NCI-H2227 (cell line): ENCODE measurements around the gene APBB2.
"Not testable (repeated sequence)": the region's sequence is repeated elsewhere in the genome, so short reads cannot be mapped to it uniquely, and the experiment has no call there.

Experiments used
- DNase-seq: peaks from one replicate; lab custom pipeline; 2025; ENCODE audit not compliant: unreplicated experiment; lab: John Stamatoyannopoulos, UW

Gene APBB2

DNA sequence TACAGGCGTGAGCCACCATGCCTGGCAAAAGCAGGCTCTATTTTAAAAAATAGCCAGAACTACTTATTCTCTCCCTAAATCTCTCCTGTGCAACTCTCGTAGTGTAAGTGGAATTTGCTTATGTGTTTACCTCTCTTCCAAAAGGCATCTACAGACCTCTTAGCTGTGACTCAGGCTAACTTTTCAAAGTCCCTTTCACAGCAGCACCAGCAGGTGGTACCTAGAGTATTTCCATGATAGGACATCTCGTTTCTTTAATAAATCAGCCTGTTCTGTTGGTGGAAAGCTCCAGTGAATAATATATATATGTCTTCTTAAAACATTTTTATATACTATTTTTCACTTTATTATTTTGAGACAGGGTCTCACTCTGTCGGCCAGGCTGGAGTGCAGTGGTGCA lies 375.6 kb downstream of the APBB2 start:
- DNase-seq, result no peak

DNA sequence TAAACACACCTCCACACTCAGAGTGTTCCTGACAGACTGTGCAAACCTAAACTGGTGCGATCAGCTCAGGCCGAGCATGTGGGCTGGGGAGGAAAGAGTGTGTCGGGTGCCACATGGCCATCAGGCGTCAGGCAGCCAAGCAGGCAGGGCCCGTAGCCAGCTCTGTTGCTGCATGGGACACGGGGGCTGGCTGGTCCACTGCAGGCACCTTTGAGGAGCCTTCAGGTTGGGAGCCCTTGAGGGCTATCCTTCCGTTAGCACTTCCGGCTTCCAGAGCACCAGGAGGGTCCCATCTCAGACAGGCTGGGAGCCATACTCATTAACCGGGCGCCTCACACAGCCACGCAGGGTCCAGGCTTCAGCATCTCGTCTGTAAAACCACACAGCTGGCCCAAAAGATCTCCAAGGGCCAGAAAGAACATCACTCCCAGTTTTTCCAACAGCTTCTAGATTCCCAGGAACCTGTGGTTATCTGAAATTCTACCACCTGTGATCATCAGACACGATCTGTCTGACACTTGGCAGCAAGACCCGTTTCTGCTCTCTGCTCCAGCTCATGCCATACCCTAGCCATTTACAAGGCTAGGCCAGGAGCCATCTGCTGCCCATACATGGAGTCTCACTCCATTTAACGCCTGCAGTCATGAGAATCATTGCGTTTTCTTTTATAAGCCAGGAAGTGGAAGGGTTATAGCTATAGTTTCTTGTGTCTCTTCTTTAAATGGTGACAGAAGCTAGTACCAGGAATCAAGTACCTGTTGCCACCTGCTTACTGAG lies 377.1 kb downstream of the APBB2 start:
- DNase-seq, result no peak

DNA sequence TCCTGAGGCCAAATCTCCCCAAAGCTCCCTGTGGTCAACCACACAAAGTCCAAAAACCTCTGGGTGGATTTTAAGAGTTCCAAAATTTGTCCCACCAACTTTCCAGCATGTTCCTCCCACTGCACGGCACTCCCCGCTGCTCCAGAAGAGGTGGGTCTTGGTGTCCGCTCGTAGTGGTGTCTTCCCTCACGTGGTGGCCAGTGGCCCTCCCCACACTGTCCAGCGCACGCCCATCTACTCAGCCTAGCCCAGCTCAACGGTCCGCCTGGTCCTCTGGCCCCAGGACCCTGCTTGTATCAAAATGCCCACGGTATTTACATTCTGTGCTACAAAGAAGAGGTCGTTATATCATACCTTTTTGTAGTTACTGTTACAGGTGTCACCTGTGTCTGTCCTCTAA lies 381.1 kb downstream of the APBB2 start:
- no peak for DNase-seq

DNA sequence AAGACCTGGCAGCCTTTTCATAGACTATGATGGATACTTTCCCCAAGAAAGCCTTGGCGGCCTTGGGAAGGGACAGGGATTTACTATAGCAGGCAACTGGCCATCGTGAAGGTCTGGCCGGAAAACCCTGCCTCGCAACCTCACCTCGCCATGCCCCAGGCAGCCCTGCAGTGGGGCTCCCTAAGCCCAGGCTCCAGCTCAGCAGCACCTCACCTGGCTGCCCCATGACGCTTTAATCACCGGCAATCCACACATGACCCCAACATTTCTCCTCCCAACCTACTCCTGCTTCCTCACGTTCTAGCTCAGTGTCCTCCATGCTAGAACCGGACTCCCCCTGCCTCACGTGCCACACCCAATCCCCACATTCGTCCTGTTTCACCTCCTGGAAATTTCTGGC lies 382.2 kb downstream of the APBB2 start:
- DNase-seq, result no peak

DNA sequence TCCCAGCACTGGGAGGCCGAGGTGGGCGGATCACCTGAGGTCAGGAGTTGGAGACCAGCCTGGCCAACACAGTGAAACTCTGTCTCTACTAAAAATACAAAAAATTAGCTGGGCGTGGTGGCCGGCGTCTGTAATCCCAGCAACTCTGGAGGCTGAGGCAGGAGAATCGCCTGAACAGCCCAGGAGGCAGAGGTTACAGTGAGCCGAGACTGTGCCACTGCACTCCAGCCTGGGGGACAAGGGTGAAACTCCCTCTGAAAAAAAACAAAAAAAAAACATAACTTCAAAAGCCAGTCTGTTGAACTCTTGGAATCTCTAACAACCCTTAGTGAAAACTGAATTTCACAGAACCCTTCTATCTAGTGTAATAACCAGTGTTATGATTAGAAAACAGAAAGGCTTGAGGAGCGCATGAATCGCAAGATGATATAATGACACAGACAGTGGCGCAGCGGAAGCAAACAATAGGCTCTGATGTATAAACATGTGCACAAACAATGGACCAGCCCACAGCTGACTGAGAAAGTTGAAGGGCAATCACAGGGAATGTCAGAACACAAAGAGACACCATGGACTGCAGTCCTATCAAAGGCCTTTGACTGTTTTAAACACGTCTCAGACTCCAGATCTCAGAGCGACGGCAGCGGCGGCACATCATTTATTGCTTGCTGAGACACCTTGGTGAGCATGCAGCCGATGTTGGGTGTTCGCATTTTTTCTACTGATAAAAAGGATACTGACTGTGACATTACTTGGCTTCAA lies 383.0 kb downstream of the APBB2 start:
- DNase-seq, result peak; percentile 34

DNA sequence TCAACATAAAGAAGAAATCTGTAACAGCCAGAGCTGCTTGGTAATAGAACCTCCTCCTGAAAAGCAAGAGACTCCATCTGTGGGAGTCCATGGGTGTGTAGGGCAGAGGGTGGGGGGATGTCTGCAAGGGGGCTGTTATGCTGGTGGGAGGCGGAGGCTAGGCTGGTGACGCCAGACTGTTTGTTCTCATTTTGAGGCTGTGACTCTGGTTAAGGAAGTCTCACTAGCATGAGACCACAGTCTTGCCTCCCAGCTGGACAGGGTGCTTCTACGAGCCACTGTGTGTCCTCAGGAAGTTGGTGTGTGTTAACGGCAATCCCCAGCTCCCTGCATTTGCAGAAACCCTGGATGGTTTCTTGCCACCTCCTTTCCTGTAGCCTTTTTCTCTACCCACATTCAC lies 384.8 kb downstream of the APBB2 start:
- no peak for DNase-seq

DNA sequence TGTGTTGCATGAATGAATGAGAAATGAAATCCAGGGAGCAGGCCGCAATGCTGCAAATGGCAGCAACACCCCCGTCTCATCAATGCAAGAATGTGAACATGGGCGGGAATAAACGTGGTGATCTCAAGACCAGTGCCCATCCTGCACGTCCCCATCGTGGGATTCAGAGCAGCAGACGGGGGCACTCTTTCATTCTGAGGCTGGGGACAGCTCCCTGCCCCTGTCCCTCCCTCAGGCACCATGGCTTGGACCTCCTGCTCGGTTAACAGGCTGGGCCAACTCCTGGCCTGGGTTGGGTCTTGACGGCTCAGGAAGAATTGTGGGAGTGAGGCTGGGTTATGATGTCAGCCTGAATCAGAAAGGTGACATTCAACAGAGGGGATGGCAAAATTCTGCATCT lies 385.7 kb downstream of the APBB2 start:
- DNase-seq, result no peak

DNA sequence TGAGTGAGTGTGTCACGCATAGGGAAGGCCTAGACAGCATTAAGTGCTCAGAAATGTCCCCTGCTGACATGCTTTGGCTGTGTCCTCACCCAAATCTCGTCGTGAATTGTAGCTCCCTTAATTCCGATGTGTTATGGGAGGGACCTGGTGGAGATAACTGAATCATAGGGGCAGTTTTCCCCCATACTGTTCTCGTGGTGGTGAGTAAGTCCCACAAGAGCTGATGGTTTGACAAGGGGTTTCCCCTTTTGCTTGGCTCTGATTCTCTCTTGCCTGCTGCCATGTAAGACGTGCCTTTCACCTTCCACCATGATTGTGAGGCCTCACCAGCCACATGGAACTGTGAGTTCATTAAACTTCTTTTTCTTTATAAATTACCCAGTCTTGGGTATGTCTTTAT lies 386.6 kb downstream of the APBB2 start:
- no peak for DNase-seq

DNA sequence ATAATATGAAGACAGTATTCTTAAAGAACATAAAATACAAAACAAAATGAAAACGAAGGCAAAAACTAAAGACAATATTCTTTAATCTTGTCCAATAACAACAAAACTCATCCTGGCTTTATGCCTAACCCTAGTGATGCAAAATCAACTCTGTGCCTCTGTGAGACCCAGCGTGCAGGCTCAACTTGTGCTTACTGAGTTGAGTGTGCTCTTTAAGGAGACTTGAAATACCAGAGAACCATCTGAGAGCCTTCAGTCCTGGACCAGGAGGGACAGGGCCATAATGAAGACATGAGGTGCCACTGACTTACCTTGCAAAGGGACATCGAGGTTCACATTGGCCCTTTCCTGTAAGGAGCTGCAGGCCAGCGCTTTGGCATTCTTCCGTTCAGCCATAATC lies 387.5 kb downstream of the APBB2 start:
- DNase-seq, result no peak

DNA sequence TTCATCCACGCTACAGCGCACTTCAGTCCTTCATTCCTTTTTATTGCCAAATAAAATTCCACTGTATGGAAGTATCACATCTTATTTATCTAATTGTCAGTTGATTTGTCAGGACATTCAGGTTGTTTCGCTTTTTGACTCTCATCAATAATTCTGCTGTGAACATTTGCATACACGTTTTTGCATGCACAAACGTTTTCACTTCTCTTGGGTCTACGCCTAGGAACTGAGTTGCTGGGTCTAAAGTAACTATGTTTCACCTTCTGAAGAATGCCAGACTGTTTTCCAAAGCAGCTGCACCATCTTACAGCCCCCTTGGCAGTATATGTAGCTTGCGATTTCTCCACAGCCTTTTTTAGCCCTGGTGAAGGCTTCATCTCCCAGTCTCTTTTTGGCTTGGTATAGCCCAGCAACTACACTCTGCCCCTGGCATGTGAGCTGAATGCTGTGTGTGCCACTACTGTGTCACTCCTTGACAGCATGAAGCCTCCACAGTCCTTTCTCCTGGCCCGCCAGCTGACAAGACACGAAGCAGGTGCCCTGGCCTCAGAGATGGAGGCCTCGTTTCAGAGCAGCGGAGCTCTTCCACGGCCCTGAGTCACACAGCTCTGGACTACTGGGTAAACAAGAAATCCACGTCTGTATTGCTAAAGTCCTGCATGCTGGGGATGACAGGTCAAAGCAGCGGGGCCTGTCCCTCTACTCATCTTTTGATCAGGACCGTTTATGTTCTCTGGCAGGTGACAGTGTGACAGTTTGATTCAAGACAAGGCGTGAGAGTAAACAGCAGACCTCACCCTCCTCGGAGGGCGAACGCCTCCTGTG lies 389.1 kb downstream of the APBB2 start:
- DNase-seq, result no peak

DNA sequence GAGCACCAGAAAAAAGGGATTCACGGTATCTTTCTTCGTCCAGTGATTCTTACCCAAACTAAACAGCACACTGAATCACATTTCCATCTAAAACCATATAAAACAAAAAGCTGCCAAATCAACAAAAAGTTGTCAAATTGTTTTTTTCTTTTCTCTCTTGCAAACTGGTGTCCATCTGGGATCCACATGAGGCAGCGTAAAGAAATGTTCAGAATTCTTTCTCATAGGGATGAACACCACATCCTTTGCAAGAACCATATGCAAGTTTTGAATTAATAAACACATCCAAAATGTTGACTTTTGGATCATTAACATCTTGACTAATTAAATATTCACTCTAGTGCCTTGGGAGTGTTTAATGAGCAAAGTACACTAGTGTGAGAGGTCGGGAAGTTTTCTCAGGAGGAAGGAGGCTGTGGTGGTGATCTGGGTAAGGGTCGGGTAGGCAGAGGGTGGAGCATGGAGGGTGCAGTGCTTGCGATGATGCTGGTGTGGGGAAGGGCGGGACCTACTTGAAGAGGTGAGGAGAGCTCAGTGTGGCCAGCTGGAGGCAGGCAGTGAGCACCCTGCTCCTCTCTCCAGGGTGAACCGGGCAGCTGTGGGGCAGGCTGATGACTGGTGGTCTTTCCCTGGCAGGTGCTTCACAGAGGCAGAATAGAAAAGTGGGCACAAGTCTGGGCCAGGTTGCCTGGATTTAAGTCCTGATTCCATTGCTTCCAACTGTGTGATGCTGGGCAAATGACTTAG lies 391.7 kb downstream of the APBB2 start:
- DNase-seq, result no peak

DNA sequence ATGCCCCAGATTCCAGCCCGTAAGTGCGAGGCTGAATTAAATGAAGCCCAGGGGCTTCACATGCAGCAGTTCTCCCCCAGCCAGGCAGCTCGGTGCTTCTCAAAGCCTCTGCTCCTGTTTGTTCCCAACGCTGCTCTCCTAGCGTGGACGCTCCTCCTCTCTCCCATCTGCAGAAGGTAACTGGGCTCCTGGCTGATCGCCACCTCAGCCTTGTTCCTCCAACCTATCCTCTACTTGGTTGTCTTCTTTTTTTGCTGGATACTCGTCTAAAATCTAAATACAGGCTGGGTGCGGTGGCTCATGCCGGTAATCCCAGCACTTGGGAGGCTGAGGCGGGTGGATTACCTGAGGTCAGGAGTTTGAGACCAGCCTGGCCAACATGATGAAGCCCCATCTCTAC lies 394.2 kb downstream of the APBB2 start:
- no peak for DNase-seq

DNA sequence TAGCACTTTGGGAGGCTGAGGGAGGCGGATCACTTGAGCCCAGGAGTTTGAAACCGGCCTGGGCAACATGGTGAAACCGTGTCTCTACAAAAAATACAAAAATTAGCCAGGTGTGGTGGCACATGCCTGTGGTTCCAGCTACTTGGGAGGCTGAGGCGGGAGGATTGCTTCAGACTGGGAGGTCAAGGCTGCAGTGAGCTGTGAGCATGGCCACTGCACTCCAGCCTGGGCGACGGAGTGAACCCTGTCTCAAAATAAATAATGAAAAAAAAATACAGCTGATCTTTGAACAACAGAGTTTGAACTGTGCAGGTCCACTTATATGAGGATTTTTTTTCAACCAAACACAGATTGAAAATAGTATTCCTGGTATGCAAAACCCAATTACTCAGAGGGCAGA lies 397.2 kb downstream of the APBB2 start:
- DNase-seq, result not testable (repeated sequence)

DNA sequence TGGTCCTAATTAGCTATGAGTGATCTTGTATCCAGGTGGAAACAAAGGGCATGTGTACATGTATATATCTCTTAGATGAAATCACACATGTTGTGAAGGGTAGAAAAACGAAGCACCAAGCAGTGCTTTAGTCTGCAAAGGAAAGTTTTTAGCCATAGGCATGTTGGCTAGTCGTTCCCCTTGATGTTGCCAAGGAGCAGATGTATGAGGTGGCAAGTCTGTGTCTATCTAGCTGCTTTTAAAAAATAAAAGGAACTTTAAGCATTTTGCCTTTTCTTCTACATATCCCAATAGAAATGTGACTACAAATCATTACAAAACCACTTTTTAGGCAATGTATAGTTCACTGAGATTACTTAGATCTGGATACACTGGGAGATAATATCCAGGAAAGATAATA lies 401.5 kb downstream of the APBB2 start:
- no peak for DNase-seq

DNA sequence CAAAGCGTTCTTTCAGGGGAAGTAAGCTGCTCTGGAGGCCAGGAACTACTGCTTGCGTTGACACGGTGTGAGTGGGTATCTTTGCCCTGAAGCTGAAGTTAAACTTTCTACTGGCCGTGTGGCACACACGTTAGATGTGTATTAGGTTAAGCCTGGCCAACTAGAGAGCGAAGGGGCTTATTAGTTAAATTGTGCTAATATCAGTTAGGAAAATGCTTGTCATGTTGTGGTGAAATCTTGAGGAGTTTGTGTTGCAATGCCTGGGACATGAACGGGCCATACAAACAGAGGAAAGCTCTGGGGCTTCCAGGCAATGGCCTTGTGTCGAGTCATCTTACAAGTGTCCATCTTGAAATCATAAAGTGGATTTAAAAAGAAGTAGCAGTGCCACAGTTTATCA lies 402.0 kb downstream of the APBB2 start:
- DNase-seq, result no peak

DNA sequence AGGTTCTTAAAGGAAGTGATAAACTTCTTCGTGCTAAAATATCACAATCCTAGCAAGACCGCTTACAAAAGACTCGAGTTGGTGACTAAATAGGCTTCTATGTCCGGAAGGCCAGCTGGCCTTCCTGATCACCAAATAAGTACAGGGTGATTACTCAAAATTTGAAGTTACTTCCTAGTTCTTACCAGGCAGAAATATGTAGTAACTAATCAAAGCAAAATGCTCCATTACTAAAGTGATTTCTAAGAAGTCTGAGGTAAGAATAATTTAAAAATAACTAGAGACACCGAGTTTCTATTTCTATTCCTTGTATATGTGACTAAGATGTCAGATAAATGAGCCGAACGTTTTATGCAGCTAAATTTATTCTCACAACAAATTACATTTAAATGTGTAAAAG lies 402.4 kb downstream of the APBB2 start:
- DNase-seq, result no peak

DNA sequence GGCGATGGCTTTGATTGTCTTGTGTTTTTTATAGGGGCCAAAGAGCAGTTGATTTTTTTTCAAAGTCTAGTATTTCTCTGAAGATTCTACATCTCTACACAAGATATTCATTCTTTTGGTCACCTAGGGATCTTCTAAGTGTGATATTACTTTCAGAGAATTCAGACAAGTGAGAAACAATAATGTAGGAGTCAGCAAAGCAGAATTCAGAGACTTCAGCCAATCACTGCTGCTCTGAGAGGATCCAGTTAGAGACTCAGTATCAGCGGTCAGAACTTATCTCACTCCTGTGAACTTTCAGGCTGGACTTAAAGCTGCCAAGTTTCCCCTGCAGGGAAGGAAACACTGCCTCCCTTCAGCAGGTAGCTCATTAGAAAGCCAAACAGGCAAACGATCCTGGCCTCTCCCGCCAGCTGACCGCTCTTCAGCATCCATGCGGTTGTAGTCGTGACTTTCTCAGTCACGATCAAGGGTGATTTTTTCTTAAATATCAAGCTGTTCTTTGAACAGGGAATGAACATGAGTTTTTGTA lies 405.4 kb downstream of the APBB2 start:
- no peak for DNase-seq

DNA sequence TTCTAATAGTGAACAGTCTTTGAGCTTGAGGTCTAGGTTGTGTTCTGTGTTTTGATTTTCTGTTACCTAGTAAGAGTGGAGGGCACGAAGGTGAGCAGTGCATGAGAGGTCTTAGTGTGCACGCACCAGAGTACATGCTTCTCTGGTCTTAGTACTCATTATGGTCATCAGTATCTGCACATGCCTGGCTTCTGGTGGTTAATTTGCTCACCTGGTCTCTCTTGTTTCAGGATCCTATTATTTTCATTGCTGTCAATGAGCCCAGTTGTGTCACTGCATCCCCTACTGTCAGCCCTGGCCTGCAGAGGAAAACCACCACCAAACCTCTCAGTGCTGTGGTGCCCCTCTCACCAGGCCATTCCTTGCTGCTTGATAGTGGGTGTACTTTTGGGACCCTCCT lies 409.7 kb downstream of the APBB2 start:
- no peak for DNase-seq

DNA sequence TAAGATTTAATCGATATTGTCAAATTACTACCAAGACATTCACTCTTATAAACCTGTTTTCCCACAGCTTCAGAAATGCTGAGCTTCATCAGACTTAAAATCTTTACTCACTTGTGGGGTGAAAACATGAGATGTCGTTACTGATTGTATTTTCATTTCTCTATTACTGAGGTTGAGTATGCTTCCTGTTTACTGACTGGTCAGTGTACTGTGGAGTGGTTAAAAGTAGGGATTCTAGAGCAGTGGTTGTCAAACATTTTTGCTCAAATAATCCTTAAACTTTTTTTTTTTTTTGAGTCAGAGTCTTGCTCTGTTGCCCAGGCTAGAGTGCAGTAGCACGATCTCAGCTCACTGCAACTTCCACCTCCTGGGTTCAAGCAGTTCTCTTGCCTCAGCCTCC lies 414.3 kb downstream of the APBB2 start:
- no peak for DNase-seq

DNA sequence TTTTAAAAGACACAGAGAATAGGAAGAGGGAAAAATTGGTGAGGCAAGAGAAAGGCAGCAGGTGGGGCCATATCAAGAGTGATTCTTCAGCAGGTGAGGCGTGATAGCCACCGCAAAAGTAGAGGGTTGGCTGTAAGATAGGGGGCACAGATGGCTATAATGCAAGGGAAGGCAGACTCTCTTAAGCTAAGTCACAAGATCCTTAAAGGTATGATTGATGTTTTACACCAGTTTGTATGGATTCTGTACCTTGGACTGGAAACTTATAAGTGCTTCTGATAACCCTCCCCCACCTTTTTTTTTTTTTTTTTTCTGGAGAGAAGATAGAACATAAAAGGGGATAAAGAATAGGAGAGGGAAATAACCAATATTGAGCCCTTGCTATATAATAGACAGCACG lies 424.6 kb downstream of the APBB2 start:
- no peak for DNase-seq

DNA sequence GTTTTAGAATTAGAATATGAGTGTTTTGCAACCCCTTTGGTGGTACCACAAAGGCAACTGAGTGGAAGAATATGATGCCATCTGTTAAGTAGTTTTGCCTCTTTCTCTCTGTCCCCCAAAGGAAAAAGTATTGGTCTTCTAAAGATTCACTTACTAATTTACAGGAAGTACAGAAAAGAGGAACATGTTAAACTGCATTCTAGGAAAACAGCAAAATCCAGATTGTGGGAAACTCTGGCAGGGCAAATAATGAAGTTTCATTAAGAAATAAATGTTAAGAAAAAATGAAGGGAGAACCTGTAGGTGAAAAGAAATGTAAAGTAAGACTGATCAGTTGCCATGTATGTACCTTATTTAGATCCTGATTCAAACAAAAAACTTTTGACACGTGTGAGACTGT lies 425.3 kb downstream of the APBB2 start:
- DNase-seq, result no peak
